SK-N-SH (cell line): ENCODE measurements around the gene OPCML. TPM values are rescaled to one million over a fixed set of nuclear protein-coding genes. Genes with fewer than 3 reads are reported as not detected.

Experiments used
- CTCF ChIA-PET: fragments of 300-600, 350-600 bp; formaldehyde crosslinking; extraction: SDS; loops from one replicate; lab custom pipeline; 2021; lab: Yijun Ruan, JAX
- POLR2A ChIA-PET: fragments of 350-600 bp; sonication (Branson Sonifier 250); formaldehyde crosslinking; extraction: SDS; loops from one replicate; lab custom pipeline; 2020; ENCODE audit warnings: antibody characterized with exemption, inconsistent platforms; lab: Yijun Ruan, JAX
- DNase-seq: peaks from one replicate; pipeline ENCODE4 v3.0.0; 2012
- H2AFZ ChIP-seq: fragments of 200-600 bp; sonication (generic); 2 replicates; pipeline ENCODE4 v1.8.1; 2016; ENCODE audit warnings: antibody characterized with exemption, mild to moderate bottlenecking, low read depth
- H3F3A ChIP-seq: fragments of 200-600 bp; sonication (generic); replicated peaks from 2 replicates; pipeline ENCODE3; 2016; ENCODE audit warnings: antibody characterized with exemption, mild to moderate bottlenecking; ENCODE audit not compliant: insufficient read depth
- H3K27ac ChIP-seq, 2 experiments: fragments of 200-500 bp in 1 of 2; fragments of 200-600 bp in 1 of 2; sonication (Bioruptor generic) in 1 of 2; sonication (generic), shearing (Covaris generic) in 1 of 2; 2 replicates each; pipeline versions ENCODE4 v1.5.1 to v1.6.1; 2014 to 2016; ENCODE audit warnings: low read depth in 2 of 2, inconsistent platforms in 1 of 2, low read length in 1 of 2, mild to moderate bottlenecking in 1 of 2, mixed read lengths in 1 of 2
- H3K27me3 ChIP-seq: fragments of 200-600 bp; sonication (generic), shearing (Covaris generic); 2 replicates; pipeline ENCODE4 v1.6.1; 2016; ENCODE audit warnings: mixed run types; ENCODE audit not compliant: insufficient read depth
- H3K36me3 ChIP-seq, 2 experiments: fragments of 200-500 bp in 1 of 2; fragments of 200-600 bp in 1 of 2; sonication (Bioruptor generic) in 1 of 2; sonication (generic) in 1 of 2; replicated peaks in 1 of 2; 2 replicates each; pipeline versions ENCODE3 to v1.5.1; 2014 to 2016; ENCODE audit warnings: low read length in 1 of 2, mild to moderate bottlenecking in 1 of 2; ENCODE audit not compliant: insufficient read depth in 2 of 2, control insufficient read depth in 1 of 2
- H3K4me1 ChIP-seq, 2 experiments: fragments of 200-500 bp in 1 of 2; fragments of 200-600 bp in 1 of 2; sonication (Bioruptor generic) in 1 of 2; sonication (generic), shearing (Covaris generic) in 1 of 2; 2 replicates each; pipeline versions ENCODE4 v1.5.1 to v1.6.1; 2014 to 2016; ENCODE audit warnings: low read depth in 1 of 2, low read length in 1 of 2, mixed run types in 1 of 2; ENCODE audit not compliant: insufficient read depth in 2 of 2, control insufficient read depth in 1 of 2
- H3K4me2 ChIP-seq: fragments of 200-600 bp; sonication (generic), shearing (Covaris generic); 2 replicates; pipeline ENCODE4 v1.6.1; 2017; ENCODE audit warnings: mixed run types
- H3K4me3 ChIP-seq, 2 experiments: fragments of 200-500 bp in 1 of 2; fragments of 200-600 bp in 1 of 2; sonication (Bioruptor generic) in 1 of 2; sonication (generic), shearing (Covaris generic) in 1 of 2; 2 replicates each; pipeline versions ENCODE4 v1.5.1 to v1.8.1; 2014 to 2016; ENCODE audit warnings: low read depth in 2 of 2, inconsistent platforms in 1 of 2, low read length in 1 of 2, mild to moderate bottlenecking in 1 of 2, mixed read lengths in 1 of 2, moderate library complexity in 1 of 2
- H3K79me2 ChIP-seq: fragments of 200-600 bp; sonication (generic); 2 replicates; pipeline ENCODE4 v1.8.1; 2017; ENCODE audit warnings: mild to moderate bottlenecking; ENCODE audit not compliant: insufficient read depth
- H3K9ac ChIP-seq: fragments of 200-600 bp; sonication (generic); 2 replicates; pipeline ENCODE4 v1.6.1; 2017; ENCODE audit warnings: mixed run types
- H3K9me2 ChIP-seq: fragments of 200-600 bp; sonication (generic); 2 replicates; pipeline ENCODE4 v1.6.1; 2017; ENCODE audit warnings: mixed run types
- H3K9me3 ChIP-seq: fragments of 200-600 bp; sonication (generic); 2 replicates; pipeline ENCODE4 v1.6.1; 2017; ENCODE audit warnings: mixed run types, mild to moderate bottlenecking, moderate library complexity
- H4K20me1 ChIP-seq: fragments of 200-600 bp; sonication (generic); 2 replicates; pipeline ENCODE4 v1.6.1; 2017; ENCODE audit warnings: mild to moderate bottlenecking, mixed run types; ENCODE audit not compliant: insufficient read depth
- EZH2phosphoT487 ChIP-seq: fragments of 200-600 bp; sonication (generic); IDR thresholded peaks from 2 replicates; pipeline ENCODE4 v1.6.1; 2017; ENCODE audit warnings: low read depth, mixed run types, mild to moderate bottlenecking, antibody characterized with exemption, moderate library complexity, borderline replicate concordance
- GABPA ChIP-seq: IDR thresholded peaks from 2 replicates; pipeline ENCODE4 v1.4.0; 2012; ENCODE audit warnings: low read depth, mild to moderate bottlenecking
- GATA2 ChIP-seq: sonication (generic); formaldehyde crosslinking; IDR thresholded peaks from 2 replicates; pipeline ENCODE4 v1.5.0; 2020; ENCODE audit warnings: mild to moderate bottlenecking, missing genetic modification reagents
- MXI1 ChIP-seq: IDR thresholded peaks from 2 replicates; pipeline ENCODE4 v1.6.1; 2012; ENCODE audit warnings: mild to moderate bottlenecking, low read depth, low read length, improper control_type of control experiment
- POLR2AphosphoS5 ChIP-seq: IDR thresholded peaks from 2 replicates; pipeline ENCODE4 v1.6.1; 2012; ENCODE audit warnings: low read depth, low read length
- RAD21 ChIP-seq: IDR thresholded peaks from 2 replicates; pipeline ENCODE4 v1.6.1; 2012; ENCODE audit warnings: mild to moderate bottlenecking, low read length
- RCOR1 ChIP-seq: fragments of 150-350 bp; IDR thresholded peaks from 2 replicates; pipeline ENCODE4 v1.6.1; 2017; ENCODE audit warnings: antibody characterized with exemption, low read length
- RFX5 ChIP-seq: IDR thresholded peaks from 2 replicates; pipeline ENCODE4 v1.6.1; 2012; ENCODE audit warnings: mild to moderate bottlenecking, improper control_type of control experiment, low read length
- SIN3A ChIP-seq: IDR thresholded peaks from 2 replicates; pipeline ENCODE4 v1.6.1; 2012; ENCODE audit warnings: low read depth, mild to moderate bottlenecking, low read length, moderate library complexity, borderline replicate concordance
- SMC3 ChIP-seq: IDR thresholded peaks from 2 replicates; pipeline ENCODE4 v1.6.1; 2012; ENCODE audit warnings: low read depth, low read length, improper control_type of control experiment
- YY1 ChIP-seq: IDR thresholded peaks from 2 replicates; pipeline ENCODE4 v1.4.0; 2012; ENCODE audit warnings: low read depth, mild to moderate bottlenecking
- WGBS: methylation state at CpG from one replicate; pipeline ENCODE4 v1.1.6; 2017; ENCODE audit warnings: low lambda C conversion rate; 5-methylcytosine and 5-hydroxymethylcytosine counted together
- polyA plus RNA-seq, 3 experiments: library from polyadenylated mRNA; depleted of rRNA; stranded (reverse); fragments of >200 nt; gene quantifications; 2 replicates each; pipeline ENCODE4 v1.2.3, GENCODE V29; 2012
- TF ChIP-seq, protein P1 (sequence below): fragments of 150-350 bp; IDR thresholded peaks from 2 replicates; pipeline ENCODE4 v1.6.1; 2016; ENCODE audit warnings: mild to moderate bottlenecking, low read depth, low read length
- TF ChIP-seq, protein P2 (sequence below): IDR thresholded peaks from 2 replicates; pipeline ENCODE4 v1.4.0; 2012; ENCODE audit warnings: low read depth, borderline replicate concordance
- TF ChIP-seq, protein P3 (sequence below): IDR thresholded peaks from 2 replicates; pipeline ENCODE4 v1.4.0; 2012; ENCODE audit warnings: low read depth, borderline replicate concordance

Gene OPCML
- polyA plus RNA-seq, 1 of the 3 experiments (the other 2 are of a cell fraction): not detected

DNA sequence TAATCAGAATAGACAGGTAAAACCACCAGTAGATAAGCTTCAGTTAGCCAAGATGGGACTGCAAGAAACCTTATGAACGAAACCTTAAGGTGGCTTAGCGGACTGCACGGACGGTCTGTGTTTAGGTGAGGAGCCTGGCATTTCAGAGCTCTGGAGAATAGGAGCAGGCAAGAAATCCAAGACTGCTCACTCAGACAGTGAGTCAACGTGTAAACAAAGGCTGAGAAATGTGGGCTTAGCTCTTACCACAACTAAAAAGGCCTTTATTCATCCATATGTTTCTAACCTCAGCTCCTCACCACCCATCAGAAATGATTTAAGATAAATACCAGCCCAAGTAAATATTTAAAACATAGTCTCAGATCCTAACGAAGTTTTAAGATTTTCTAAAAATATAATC lies 657.7 kb downstream of the OPCML start (continued):
- TF ChIP-seq, protein P1, sequence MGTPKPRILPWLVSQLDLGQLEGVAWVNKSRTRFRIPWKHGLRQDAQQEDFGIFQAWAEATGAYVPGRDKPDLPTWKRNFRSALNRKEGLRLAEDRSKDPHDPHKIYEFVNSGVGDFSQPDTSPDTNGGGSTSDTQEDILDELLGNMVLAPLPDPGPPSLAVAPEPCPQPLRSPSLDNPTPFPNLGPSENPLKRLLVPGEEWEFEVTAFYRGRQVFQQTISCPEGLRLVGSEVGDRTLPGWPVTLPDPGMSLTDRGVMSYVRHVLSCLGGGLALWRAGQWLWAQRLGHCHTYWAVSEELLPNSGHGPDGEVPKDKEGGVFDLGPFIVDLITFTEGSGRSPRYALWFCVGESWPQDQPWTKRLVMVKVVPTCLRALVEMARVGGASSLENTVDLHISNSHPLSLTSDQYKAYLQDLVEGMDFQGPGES: no peak
- TF ChIP-seq POLR2AphosphoS5 (no peak), MXI1 (no peak), SMC3 (no peak)

DNA sequence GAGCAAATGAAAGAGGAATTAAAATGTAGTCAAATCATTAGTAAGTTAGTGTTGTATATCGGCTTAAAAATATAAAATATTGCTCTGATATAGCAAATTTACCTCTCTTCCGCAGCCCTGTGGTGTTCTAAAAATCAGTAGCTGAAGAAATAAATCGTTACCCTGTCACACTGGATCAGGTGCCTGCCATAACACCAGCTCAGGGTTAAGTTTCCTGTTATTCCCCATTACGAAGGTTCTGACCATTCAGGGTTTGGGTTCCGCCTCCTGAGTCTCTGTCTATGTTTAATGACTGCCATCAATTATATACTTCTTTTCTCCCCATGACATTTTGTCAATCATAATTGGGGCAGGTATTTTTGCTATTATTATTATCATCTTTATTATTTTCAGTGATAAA lies 658.5 kb downstream of the OPCML start:
- Histone ChIP-seq H3K4me1 (no peaks in the 10 kb centered on the region; a peak in 1 of 4 replicates), H4K20me1 (no peaks in the 10 kb centered on the region), H3K36me3 (no peaks in the 10 kb centered on the region), H3K9me3 (no peaks in the 10 kb centered on the region), H3F3A (no peaks in the 10 kb centered on the region), H3K27ac (no peak overlapping the region), H3K9me2 (no peaks in the 10 kb centered on the region), H3K4me2 (no peak overlapping the region), H3K9ac (no peak overlapping the region), H3K27me3 (no peaks in the 10 kb centered on the region), H3K4me3 (no peak overlapping the region), H2AFZ (no peak overlapping the region), H3K79me2 (no peaks in the 10 kb centered on the region)
- no peak for DNase-seq
- CTCF ChIA-PET: interaction anchor here (0.8 kb wide), 1 partner anchor 27 kb away, joined by 3 read pairs; no protein-coding TSS in a partner anchor
- 29% methylated on average over 5 of the region's 5 CpGs for WGBS
- TF ChIP-seq YY1 (no peak), RFX5 (no peak), GABPA (no peak), EZH2phosphoT487 (no peak), RCOR1 (no peak)
- TF ChIP-seq, protein P2, sequence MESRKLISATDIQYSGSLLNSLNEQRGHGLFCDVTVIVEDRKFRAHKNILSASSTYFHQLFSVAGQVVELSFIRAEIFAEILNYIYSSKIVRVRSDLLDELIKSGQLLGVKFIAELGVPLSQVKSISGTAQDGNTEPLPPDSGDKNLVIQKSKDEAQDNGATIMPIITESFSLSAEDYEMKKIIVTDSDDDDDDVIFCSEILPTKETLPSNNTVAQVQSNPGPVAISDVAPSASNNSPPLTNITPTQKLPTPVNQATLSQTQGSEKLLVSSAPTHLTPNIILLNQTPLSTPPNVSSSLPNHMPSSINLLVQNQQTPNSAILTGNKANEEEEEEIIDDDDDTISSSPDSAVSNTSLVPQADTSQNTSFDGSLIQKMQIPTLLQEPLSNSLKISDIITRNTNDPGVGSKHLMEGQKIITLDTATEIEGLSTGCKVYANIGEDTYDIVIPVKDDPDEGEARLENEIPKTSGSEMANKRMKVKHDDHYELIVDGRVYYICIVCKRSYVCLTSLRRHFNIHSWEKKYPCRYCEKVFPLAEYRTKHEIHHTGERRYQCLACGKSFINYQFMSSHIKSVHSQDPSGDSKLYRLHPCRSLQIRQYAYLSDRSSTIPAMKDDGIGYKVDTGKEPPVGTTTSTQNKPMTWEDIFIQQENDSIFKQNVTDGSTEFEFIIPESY: no peak
- POLR2A ChIA-PET: no interaction called here

DNA sequence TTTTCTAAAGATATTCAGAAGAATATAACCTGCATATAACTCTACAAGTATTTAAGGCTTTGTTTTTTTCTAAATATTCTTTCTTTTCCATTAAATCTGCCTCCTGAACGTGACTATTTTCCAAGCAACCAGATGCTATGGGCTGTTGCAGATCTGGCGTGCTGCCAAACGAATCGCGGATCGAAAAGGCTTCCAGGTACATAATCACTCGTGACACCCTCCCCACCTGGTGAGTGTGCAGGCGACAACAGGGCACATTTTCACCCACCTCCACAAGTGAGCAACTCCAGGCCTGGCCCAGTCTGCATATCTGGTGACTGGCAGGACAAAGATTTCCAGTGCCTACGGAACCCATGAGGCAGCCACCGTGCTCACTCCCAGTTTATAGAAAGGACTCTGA lies 660.1 kb downstream of the OPCML start:
- H4K20me1 ChIP-seq: no peaks in the 10 kb centered on the region
- H3K27me3 ChIP-seq: no peaks in the 10 kb centered on the region
- ChIA-PET CTCF (interaction anchor here (0.6 kb wide), 1 partner anchor 67 kb away, joined by 3 read pairs; no protein-coding TSS in a partner anchor), POLR2A (no interaction called here)
- H3K79me2 ChIP-seq: no peaks in the 10 kb centered on the region
- no peak overlapping the region for H2AFZ ChIP-seq
- H3K9me2 ChIP-seq: no peaks in the 10 kb centered on the region
- no peaks in the 10 kb centered on the region for H3F3A ChIP-seq
- H3K9ac ChIP-seq: no peak overlapping the region
- no peaks in the 10 kb centered on the region for H3K36me3 ChIP-seq
- H3K27ac ChIP-seq: no peak overlapping the region
- 55% methylated on average over 7 of the region's 10 CpGs for WGBS
- no peak overlapping the region for H3K4me3 ChIP-seq
- no peak overlapping the region for H3K4me2 ChIP-seq
- H3K9me3 ChIP-seq: no peaks in the 10 kb centered on the region
- TF ChIP-seq, protein P3, sequence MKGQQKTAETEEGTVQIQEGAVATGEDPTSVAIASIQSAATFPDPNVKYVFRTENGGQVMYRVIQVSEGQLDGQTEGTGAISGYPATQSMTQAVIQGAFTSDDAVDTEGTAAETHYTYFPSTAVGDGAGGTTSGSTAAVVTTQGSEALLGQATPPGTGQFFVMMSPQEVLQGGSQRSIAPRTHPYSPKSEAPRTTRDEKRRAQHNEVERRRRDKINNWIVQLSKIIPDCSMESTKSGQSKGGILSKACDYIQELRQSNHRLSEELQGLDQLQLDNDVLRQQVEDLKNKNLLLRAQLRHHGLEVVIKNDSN: no peak
- TF ChIP-seq YY1: no peak
- no peak for TF ChIP-seq RAD21
- no peak for TF ChIP-seq GATA2 (CRISPR knock-in tag)
- TF ChIP-seq POLR2AphosphoS5: no peak
- no peak for TF ChIP-seq SMC3
- no peak for TF ChIP-seq SIN3A
- no peaks in the 10 kb centered on the region; a peak in 1 of 4 replicates for H3K4me1 ChIP-seq
- DNase-seq: no peak
